Fibroblast of mammary gland (primary cell): Measurements from ENCODE around the gene CNKSR1.

Experiments
- DNase-seq: peaks from one replicate; pipeline ENCODE4 v3.0.0-alpha.2; 2010; ENCODE audit warnings: low read depth
- H3K4me3 ChIP-seq: 2 replicates; pipeline ENCODE4 v1.5.1; 2011; ENCODE audit warnings: low read depth, mild to moderate bottlenecking, low read length, moderate library complexity; ENCODE audit not compliant: control insufficient read depth
- TF ChIP-seq, protein P1 (sequence below): conservative IDR thresholded peaks from 2 replicates; pipeline ENCODE4 v1.5.1; 2011; ENCODE audit warnings: low read depth, low read length, inconsistent platforms; ENCODE audit not compliant: control insufficient read depth, insufficient read depth

Gene CNKSR1

GRCh38 chr1:26191739-26192138 lies 14.4 kb downstream of the CNKSR1 start:
- TF ChIP-seq, protein P1, sequence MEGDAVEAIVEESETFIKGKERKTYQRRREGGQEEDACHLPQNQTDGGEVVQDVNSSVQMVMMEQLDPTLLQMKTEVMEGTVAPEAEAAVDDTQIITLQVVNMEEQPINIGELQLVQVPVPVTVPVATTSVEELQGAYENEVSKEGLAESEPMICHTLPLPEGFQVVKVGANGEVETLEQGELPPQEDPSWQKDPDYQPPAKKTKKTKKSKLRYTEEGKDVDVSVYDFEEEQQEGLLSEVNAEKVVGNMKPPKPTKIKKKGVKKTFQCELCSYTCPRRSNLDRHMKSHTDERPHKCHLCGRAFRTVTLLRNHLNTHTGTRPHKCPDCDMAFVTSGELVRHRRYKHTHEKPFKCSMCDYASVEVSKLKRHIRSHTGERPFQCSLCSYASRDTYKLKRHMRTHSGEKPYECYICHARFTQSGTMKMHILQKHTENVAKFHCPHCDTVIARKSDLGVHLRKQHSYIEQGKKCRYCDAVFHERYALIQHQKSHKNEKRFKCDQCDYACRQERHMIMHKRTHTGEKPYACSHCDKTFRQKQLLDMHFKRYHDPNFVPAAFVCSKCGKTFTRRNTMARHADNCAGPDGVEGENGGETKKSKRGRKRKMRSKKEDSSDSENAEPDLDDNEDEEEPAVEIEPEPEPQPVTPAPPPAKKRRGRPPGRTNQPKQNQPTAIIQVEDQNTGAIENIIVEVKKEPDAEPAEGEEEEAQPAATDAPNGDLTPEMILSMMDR, result no peak
- no peak for DNase-seq
- no peak overlapping the region for H3K4me3 ChIP-seq

DNA sequence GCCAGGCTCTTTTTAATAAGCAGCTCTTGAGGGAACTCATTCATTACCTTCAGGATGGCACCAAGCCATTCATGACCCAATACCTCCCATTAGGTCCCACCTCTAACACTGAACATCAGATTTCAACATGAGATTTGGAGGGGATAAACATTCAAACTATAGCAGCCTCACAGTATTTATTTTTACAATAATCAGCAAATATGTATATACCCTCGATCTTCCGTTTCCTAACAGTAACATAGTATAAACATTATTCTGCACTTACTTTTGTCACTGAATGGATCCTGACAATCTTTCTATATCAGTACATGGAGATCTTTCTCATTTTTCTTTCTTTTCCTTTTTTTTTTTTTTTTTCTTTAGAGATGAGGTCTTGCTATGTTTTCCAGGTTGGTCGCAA lies 18.5 kb downstream of the CNKSR1 start:
- no peak for DNase-seq
- TF ChIP-seq, protein P1, result no peak
- no peak overlapping the region for H3K4me3 ChIP-seq

DNA sequence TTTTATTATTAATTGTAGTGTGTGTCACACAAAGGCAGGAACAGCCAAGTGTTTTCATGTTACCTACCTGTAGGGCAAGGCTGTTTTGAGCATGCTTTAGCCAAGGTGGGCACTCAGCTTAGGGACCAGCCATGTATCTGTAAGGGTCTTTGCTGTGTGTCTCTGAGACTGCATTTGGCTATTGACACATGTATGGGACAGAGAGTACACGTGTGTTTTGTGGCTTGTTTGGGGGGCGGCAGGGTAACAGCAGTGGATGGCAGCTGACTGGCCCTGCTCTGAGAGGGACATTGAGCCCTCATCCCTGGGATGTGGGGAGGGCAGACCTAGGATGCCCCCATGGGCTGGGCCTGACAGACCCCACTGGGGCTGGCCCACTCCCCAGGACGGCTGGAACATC lies 20.0 kb downstream of the CNKSR1 start:
- TF ChIP-seq, protein P1, result no peak
- H3K4me3 ChIP-seq, result no peak overlapping the region
- no peak for DNase-seq

DNA sequence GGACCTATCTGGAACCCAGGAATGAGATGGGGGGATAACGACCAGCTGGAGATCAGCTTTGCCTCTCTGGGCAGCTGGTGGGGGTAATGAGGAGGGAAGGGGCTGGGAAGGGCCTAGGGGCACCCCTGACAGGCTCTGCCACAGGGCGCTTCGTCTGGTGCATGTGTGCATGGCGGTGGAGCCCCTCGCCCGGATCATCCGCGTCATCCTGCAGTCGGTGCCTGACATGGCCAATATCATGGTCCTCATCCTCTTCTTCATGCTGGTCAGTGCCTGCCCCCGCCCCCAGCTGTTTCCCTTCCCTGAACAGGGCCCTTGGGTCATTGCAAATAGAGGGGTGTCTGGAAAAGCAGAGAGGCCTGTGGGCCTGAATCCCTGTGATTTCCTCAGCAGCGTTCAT lies 20.5 kb downstream of the CNKSR1 start:
- DNase-seq, result no peak
- H3K4me3 ChIP-seq, result no peak overlapping the region
- TF ChIP-seq, protein P1, result no peak

DNA sequence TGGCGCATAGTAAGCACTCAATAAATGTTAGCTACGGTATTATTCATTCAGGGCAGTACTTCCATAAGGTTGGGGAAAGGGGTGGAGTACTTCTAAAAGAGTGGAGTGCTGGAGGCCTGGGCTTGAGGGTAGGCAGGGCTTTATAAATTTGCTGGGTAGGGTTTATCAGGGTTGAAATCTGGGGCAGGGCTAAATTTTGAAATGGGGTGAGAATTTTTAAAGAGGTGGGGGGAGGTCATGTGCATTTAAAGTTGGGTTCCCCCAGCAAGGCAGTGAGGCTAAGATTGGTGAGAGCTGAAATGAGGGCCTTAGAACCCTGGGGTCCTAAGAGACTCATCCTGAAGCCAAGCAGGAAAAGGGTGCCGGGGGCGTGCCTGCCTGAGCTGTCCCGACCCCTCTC lies 23.1 kb downstream of the CNKSR1 start:
- no peak for DNase-seq
- no peak overlapping the region for H3K4me3 ChIP-seq
- TF ChIP-seq, protein P1, result no peak

GRCh38 chr1:26203642-26204318 lies 26.5 kb downstream of the CNKSR1 start:
- TF ChIP-seq, protein P1, result no peak
- no peak for DNase-seq
- no peak overlapping the region for H3K4me3 ChIP-seq

GRCh38 chr1:26210147-26210870 lies 33.0 kb downstream of the CNKSR1 start:
- no peak for DNase-seq
- TF ChIP-seq, protein P1, result no peak
- H3K4me3 ChIP-seq, result no peak overlapping the region
